NCI-H1436 treated with DMSO at 0.1 percent for 48 hours (cell line): ENCODE data around the gene IL4.

Experiments
- DNase-seq: peaks from one replicate; lab custom pipeline; 2025; lab: John Stamatoyannopoulos, UW

The IL4 gene

DNA sequence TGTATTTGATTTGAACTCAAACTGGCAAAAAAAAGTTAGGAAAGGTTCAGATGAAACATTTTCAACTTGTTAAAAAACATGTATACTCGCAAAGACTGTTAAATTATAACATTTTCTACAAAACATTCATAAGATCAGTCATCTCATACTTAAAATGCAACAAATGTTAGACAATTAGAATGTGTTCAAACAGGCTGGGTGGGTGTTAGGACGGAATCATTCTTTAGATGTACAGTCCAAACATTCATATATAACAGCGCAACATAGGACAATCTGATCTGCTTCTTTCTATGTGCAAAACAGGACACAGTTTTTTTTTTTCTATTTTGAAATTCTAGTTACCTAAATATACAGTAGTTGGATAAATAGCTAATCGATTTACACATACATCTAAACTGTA lies 22.2 kb downstream of the IL4 start:
- DNase-seq, result no peak

- DNase-seq, result no peak
Observed at GRCh38 chr5:132704875-132705274, 31.1 kb downstream of the IL4 start.

DNA sequence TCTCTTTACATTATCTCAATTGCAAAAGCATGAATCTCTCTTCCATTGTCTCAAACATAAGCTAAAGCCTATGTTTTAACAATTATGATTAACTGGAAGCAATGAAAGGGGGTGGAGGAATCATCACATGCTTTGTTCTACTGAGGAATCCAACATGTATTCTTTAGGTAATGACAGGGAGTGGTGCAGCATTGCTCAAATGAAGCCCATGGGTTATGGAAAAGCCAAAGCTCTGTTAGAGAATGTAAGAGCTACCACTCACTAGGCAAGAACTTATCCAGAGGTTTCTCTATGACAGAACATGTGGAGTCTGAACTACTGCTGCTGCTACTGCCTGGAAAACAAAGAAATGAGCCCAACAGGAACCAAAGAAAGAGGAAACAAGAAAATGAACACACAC lies 34.9 kb downstream of the IL4 start:
- DNase-seq, result no peak

DNA sequence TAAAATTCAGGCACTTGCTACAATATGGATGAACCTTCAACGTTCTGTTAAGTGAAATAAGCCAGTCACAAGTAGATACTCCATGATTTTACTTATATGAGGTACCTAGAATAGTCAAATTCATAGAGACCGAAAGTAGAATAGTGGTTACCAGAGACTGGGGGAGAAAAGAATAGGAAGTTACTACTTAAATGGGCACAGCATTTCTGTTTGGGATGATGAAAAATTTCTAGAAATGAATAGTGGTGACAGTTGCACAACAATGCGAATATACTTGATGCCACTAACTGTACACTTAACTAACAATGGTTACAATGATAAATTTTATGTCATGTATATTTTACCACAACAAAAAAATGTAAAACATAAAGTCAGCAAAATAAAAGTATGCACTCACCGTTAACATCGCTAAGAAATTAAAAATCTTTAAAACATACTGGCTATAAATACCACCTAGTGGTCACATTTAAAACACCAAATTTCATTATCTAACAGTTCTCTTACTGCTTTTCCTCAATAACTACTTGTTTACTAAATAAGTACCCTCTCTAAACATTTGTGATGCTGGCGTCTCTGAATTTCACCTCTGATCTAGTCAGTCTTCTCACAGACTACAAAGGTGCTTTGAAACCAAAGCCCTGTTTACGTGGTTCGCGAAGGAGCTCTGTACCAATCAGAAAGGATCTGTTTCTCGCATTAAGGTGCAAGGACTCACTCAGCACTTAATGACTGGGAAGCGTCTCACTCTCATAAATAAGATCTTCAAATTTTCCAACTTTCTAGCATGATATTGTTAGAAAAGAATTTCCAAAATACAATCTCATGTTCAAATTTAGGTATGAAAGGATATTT lies 40.9 kb downstream of the IL4 start:
- no peak for DNase-seq

GRCh38 chr5:132718544-132719312 lies 44.9 kb downstream of the IL4 start:
- DNase-seq, result no peak

DNA sequence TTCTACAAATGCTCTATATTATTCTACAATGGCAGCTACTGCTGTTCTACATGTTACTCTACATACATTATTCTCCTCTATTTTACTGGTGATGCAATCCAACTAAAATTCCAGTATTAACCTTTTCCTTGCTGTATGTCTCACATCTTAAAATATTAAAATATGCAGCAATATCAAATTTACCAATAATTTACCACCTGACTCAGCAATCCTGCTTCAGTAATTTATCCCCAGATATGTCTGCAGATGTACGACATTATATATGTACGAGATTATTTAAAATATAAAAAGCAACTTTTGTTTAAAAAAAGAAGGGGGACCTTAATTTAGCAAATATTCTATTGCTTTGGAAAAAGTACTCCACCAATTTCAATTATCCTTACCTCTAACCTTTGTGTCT lies 52.0 kb downstream of the IL4 start:
- DNase-seq, result no peak

GRCh38 chr5:132729896-132730295 lies 56.1 kb downstream of the IL4 start:
- no peak for DNase-seq
